GM19397 (cell line): ENCODE measurements around the gene LRRC73.

Experiments used
- ATAC-seq: cut with Tn5 transposase; IDR thresholded peaks from one replicate; pipeline ENCODE4 v1.9.1; 2021; ENCODE audit warnings: mild to moderate bottlenecking, moderate library complexity; ENCODE audit not compliant: unreplicated experiment

Gene LRRC73

DNA sequence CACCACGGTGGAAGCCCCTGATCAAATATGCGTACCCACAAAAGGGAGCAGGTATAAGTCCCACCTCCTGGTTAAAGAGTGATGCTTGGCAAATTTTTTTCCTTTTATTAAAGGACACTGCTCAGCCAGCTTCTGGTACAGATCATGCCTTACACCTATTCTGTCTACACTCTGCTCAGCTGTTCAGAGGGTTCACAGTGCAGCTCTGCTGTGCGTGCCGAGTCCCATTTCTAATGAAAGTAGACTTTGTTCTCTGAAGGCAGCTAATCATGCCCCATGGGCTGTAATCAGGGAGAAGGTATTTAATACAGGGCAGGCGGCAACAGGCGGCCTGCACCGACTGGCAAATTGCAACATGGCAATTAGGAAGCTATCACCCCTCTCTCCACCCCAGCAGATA lies 16.3 kb downstream of the LRRC73 start:
- no peak for ATAC-seq

DNA sequence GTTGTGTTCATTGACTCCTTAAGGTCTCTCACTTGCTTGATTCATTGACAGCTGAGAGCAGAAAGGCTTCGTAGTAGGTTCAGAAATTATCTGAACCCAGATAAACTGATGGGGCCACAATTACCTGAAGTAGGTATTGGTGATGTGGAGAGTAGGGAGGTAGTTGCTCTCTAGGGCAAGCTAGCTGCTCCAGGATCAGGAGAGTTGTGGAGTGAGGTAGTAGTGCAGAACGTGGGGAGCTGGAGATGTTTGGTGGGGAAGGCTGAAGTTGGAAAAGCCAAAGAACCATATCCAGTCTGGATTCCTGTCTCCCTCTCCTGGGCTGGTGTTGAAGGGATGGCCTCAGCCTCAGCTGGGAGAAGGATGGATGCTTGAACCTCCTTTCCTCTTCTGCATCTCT lies 16.9 kb downstream of the LRRC73 start:
- no peak for ATAC-seq

DNA sequence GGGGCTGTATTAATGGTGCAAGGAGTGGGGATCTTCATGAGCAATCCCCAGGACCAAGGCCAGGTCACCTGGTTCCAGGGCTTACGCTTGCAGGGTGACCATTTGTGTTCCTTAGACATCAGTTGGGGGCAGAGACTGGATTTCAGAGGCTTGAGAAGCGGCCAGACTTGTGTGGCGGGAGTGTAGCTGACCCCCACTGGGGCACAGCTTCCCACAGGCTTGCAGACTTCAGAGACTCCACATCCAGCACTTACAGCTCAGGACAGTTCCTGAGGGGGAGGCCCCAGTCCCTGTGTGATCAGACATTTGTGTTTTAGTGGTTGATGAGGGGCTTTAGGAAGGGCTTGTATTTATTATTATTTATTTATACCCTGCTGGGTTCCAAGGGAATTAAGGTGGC lies 17.5 kb downstream of the LRRC73 start:
- no peak for ATAC-seq

DNA sequence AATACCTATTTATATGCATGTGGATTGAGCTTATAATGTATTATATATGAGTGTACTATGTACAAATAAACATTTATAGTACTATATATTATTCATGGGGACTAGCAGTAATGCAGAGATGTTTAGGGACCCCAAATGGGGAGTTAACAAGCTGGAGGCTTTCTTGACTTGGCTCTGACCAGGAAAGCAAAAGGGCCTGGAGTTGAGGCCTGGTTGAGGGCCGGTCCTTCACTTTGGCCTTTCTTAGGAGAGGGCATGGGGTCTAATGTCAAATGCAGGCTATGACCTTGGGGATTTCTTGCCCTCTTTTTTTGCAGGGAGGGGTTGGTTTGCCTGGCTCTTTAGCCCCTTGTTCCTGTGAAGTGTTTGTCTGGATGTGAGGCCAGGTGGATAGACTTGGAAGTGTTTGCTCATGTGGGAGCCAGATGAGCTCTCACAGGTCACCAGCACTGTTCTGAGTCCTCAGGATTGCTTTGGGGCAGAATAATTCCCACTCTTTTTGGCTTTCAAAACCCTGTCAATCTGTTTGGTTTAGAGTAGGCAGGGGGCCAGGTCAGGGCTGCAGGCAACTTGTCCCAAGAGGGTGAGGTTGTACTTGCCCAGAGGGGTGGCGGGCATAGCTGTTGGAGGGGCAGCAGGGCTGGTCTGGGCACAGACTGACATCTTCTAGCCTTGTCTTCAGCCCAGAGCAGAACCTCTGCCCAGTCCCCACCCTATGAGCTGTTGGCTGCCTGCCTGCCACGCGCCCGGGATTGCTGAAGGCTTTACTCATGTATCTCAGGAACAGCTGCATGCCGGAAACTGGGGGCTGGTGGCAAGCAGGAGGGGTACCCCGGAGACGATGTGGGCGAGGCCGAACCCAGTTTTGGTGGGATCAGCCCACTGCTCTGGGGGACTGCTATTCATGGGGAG lies 18.1 kb downstream of the LRRC73 start:
- no peak for ATAC-seq

DNA sequence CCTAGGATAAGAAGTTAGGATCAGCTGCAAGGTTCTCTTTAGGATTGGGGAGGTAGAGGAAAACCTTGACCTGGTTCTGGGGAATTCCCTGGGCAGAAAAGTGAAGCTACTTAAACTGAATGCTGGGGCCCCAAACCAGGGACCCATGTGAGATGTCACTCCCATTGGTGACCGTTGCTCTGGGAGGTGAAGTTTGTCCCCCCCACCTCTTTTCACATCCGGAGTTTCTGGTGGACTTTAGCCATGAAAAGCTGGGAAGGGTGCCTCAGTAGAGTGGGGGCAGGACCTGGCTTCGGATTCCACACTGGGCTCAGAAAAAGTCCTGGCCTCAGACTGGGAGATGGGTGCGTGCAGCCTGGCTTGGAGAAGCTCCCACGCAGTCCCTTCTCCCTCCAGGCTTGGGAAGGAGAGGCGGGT lies 19.6 kb downstream of the LRRC73 start:
- no peak for ATAC-seq

DNA sequence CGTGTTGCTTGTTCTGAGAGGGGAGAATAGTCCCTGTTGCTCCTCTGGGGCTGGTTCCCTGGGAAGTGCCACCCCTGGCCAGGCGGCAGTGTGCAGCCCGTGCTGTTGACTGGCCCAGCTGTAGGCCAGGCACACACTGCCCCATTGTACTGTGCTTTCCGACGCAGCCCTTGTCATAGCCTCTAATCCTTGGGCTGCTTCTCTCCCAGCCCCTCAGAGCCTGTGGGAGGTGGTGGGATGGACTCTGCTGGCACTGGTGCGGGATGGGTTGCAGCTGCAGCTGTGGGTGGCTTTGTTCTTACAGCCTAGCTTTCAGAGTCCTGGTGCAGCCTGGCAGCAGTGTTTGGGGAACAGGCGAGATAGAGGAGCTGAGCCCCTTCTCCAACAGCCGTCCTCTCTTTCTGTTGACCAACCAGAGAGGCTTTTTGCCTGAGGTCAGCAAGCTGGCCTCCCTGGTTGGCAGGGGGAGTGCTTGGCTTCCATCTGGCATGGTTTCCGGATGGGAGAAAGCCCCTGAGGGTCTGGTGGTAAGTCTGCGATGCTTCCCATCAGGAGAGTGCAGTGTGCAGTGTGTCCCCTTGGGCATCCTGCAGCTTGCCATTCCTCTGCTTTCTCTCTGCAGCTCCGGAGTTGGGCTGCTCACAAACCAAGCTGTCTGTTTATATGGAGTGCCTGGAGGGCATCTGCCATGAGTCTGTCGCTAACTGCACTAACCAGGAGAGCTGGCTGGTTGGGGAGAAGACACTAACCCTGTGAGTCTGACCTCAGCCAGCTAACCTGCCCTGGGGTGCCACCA lies 20.7 kb downstream of the LRRC73 start:
- ATAC-seq = no peak

DNA sequence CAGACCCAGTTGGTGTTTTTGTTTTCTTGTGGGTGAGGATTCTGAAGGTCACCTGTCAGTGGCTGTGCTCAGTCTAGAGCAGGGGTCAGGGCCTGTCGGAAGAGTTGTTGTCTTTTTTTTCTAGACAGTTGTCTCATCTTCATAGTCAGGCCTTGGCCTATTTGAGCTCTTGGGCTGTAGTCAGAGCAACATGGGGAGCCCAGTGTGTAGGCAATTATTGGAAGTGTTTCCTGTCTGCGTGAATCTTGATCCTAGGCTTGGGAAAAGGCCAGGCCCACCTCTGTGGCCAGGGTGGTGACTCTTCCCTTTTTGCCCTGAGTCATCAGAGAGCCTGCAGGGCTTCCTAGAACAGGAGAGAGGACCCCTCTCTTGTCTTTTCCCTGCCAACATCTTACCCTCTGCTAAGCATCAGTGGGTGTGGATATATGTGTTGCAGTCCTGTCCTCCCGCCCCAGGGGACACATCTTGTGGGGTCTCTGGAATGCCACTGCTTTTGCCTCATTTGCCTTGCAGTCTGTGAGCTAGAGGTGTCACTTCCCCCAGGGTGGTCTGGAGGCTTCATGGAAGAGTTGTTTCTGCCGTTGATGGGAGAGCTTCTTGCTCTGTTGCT lies 21.4 kb downstream of the LRRC73 start:
- no peak for ATAC-seq

DNA sequence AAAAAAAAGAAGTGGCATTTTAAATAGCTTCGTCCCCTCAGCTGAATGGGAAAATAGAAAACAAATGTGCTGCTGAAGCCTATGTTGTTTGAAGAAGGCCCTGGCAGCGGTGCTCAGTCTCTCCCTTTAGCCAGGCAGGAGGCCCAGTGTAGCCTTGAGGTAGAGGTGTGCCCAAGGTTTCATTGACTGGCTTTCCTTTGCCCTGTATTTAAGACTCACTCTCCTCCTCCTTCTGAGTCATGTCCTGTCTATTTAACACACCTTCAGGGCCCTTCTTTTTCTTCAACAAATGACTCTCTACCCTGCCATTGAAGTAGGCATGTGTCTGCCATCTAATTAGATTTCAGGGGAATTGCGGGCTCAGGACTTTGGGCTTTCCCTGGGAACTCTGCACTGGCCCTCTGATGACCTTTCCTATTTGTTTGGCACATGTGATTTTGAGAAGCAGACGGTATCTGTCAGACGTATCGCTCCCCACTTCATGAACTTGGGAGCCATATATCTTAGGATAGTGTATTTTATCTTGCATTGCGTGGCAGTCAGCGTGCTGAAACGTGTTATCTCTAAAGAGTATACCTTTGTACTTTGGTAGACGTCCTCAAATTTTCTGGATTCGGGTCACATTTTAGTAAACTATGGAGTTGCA lies 28.4 kb downstream of the LRRC73 start:
- ATAC-seq = no peak

DNA sequence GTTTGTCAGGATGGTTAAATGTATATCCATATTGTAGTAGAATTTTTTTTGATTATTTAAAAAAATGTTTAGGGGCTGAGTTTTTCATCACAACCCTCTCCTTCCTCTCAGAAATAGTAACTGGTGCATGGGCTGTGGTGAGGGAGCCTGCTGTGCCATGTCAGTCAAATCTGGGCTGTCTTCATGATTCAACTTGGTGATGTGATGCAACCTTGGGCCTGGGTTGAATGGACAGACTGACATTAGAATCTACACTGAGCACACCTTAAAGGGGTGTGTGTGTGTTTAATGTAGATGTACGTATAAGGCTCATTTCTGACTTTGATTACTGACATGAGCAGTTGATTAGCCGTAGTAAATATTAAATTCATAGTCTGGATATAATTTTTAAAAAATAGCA lies 29.1 kb downstream of the LRRC73 start:
- no peak for ATAC-seq

DNA sequence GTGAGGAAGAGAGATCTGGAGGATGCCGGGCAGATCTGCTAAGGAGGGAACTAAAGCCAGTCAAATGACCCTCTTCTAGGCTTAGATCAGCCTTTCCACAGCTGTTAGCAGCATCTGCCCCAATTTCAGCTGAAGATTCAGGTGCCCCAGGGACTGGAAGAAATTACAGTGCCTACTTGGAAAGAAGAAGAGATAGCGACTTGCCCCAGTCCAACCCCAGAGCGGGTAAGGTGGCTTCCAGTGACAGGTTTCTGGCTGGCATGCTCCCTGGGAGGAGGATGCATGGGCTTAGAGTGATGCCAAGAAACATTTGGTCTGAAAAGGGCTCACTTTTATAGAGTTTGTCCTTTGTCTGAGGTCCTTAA lies 32.2 kb downstream of the LRRC73 start:
- no peak for ATAC-seq

DNA sequence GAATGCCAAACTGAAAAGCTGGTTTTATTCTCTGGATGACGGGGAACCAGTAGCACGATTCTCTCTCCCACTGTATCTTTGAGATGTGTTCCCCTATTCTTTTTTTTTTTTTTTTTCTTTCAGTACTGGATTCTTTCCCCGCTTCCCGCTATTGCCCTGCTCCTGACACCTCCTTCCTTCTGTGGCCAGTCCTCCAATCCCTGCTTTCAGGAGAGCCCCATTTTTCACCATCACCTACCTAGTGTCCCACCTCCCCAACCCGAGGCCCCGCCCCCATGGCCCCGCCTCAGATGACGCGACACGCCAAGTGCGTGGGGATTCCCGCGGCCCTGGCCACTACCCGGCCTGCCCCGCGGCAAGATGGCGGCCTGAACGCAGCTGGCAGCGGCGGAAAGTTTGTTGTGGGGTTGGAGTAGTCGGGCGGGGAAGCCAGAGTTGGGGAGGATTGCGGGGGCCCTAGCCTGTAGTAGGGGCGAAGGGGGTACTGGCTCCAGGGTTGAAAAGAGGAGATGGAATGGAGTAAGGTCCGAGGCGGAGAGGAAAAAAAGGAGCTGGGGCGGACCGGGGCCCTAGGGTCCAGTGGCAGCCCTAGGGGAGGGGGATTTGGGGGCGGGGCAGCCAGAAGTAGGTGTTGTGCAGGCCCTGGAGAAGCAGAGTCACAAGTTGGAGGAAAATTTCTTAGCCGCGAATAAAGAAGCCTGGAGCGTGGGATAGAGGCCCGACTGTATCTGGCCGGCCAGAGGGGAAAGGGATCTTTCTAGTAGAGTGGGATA lies 32.7 kb downstream of the LRRC73 start, which contains the start of gene TJAP1:
TSS of gene TJAP1 (plus strand) at position 336 of the 773 bp plus-strand sequence. CDS start 21,432 bp downstream, outside the sequence.
- peak; percentile 97 for ATAC-seq

DNA sequence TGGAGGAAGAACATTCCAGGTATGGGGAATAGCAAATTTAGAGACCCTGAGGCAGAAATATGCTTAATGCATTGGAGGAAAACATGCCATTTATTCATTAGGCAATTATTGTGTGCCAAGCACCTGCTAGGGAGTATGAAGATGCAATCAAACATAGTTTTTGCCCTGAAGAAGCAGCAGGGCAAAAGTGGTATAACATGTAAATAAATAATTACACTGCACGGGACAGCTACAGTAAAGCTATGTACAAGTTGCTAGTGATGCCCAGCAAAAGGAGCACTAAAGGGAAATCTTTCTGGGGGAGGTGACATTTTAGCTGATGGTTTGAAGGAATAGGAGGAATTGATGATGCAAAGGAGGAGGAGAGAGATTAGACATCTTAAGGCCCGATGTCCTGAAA lies 33.4 kb downstream of the LRRC73 start:
- ATAC-seq = no peak

DNA sequence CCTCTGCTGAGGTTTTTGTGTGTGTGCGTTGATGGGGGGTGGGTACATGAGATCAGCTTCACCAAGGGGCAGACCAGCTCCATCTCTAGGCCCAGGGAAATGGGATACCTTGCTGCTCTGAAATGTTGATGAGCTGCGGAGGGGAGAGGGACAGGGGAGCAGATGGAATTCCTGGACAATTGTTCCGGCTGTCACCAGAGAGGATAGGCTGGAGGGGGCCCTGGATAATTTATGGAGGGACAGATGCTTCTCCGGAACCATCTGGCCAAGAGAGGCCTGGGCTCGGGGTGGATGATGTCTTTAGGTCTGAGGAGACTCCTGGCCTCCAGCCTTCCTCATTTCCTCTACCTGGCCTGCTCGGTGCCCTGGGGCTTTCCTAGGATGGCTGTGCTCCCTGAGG lies 34.6 kb downstream of the LRRC73 start:
- ATAC-seq = no peak

DNA sequence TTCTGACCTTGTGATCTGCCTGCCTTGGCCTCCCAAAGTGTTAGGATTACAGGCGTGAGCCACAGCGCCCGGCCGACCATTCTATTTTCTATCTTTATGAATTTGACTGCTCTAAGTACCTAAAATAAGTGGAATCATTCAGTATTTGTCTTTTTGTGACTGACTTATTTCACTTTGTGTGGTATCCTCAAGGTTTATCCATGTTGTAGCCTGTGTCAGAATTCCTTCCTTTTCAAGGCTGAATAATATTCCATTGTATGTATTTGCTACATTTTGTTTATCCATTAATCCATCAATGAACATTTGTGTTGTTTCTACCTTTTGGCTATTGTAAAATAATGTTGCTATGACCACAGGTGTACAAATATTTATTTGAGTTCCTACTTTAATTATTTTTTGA lies 37.6 kb downstream of the LRRC73 start:
- ATAC-seq = no peak

DNA sequence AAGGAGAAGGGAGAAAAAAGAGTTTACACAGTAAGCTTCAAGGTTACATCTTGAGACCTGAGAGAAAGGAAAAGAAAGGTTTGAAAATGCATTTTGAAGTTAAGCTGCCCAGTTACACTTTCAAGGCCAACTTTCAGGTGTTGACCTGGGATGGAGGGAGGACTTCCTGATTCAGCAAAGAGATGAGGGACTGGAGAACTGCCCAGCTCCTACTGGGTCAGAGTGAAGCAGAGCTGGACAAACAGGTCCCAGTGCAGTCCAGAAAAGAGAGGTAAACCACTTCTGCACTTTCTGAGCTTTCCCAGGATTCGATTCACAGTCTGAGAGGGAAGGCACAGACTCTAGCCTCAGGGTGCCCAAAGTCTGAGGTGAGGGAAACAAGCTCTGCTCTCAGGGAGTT lies 38.7 kb downstream of the LRRC73 start:
- no peak for ATAC-seq

DNA sequence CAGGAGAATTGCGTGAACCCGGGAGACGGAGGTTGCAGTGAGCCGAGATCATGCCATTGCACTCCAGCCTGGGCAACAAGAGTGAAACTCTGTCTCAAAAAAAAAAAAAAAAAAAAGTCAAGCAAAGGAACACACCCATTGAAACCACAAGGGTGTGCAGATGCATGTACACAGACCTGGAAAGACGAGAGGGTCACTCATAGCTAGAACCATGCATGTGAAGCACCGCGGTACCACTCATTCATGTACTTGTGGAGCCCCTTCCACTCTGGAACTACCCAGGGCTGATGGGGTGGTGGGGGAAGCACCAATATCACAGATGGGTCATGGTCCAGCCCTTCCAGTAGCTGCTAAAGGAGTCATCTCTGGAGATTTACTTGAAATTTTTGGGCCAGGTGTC lies 40.2 kb downstream of the LRRC73 start:
- no peak for ATAC-seq

DNA sequence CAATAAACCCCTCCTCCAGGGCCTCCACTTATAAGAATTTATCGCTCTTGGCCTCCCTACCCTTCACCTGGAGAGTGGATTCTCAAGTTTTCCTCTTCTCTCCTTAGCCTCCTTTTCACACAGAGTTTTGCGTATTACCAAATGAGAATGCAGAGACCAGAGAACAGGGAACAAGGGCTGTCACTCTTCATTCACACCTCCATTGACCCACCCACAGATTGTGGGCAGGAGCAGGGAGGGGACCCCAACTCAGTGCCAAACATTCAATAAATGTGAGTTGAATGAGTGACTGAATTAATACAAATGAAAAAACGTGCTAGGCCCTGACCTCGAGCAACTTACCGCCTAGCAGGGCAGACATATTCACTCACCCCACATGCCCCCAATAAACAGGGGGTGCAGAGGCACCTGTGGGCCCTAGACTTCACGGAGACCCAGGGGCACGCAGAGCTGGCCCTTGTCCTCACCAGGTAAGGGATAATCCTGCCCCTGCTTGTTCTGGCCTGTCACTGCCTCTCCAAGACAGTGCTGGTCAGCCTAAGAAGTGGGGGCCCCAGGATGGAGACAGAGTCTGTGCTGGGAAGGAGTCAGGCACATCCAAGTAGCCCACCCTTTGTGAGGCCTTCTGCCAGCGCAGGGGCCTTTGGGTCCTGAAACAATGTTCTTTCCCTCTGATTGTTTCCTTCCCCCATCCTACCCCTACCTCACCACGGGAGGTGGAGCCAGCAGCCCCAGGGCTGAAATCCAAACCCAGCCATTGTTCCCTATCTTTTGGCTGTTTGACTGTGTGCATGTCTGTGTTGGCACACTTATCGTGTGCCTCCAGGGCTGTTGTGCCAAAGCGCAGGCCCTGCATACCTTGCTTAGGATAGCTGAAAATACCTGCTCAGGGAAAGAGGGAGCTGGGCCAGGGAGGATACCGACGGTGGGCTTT lies 41.1 kb downstream of the LRRC73 start:
- no peak for ATAC-seq

DNA sequence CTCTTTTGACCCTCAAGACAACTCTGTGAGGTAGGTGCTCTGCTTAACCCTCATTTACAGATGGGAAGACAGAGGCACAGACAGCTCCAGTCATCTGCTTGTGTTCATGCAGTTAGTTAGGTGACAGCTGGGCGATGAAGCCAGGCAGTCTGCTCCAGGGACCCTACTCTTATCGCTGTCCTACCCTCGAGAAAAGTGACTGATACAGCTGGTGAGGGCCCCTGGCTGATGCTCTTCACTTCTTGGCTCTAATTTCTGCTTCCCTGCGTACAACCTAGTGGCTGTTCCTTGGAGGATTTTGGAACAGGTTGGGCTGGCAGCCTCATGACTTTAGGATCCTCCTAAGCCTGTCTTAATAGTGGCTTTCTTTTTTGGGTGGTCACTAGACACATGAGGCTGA lies 41.9 kb downstream of the LRRC73 start:
- ATAC-seq = no peak

DNA sequence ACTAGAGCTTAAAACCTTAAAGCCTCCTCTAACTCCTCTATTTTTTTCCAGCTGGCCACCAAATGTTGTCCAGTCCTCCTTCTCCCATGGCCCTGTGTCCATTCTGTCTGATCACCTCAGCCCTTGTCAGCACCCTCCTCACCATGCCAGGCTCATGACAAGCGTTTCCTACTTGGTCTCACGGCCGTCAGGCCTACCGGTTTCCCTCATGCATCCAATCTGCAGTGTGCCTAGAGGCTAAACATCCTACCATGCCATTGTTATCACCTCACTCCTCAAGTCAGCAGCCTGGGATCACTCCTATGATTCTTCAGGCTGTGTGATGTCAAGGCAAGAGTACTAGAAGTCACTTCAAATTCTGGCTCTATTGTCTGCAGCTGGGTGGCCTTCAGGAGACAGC lies 42.4 kb downstream of the LRRC73 start:
- no peak for ATAC-seq
